ENCODE measurements around the gene SDK1.

DNA sequence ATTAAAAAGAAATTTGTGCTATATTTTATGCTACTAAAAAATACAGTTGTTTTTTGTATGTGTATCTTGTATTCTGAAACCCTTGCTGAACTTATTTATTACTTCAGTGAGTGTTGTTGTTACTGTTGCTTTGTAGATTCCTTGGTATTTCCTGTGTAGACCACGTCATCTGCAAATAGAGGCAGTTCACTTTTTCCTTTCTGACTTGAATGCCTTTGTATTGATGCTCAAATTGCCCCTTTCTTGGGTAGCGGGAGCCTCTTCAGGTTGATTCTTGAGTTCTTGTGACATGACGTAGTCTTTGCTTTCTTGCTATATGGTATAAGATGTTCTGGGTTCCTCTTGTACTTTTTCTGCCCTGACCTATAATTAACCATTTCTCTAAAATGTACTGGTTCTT, 504.1 kb downstream of the SDK1 start:
- TF ChIP-seq, protein P1, sequence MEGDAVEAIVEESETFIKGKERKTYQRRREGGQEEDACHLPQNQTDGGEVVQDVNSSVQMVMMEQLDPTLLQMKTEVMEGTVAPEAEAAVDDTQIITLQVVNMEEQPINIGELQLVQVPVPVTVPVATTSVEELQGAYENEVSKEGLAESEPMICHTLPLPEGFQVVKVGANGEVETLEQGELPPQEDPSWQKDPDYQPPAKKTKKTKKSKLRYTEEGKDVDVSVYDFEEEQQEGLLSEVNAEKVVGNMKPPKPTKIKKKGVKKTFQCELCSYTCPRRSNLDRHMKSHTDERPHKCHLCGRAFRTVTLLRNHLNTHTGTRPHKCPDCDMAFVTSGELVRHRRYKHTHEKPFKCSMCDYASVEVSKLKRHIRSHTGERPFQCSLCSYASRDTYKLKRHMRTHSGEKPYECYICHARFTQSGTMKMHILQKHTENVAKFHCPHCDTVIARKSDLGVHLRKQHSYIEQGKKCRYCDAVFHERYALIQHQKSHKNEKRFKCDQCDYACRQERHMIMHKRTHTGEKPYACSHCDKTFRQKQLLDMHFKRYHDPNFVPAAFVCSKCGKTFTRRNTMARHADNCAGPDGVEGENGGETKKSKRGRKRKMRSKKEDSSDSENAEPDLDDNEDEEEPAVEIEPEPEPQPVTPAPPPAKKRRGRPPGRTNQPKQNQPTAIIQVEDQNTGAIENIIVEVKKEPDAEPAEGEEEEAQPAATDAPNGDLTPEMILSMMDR (IDR thresholded peaks at IDR 0.05): no peak
- no peak for TF ChIP-seq POLR2A (IDR thresholded peaks at IDR 0.05)
